SK-N-SH treated with all-trans-retinoic acid at 6 μM for 48 hours (cell line): Measurements from ENCODE around the gene FHIT.
A peak's percentile ranks its signal among the peaks of the same experiment; 100 is the strongest.

ENCODE experiments used
- ATAC-seq: fragments of 200-7000 bp; cut with Tn5 transposase; 3 replicates; pipeline ENCODE4 v1.9.1; 2020; ENCODE audit warnings: mild to moderate bottlenecking, moderate library complexity
- ARNTL ChIP-seq: fragments of 450-650 bp; formaldehyde crosslinking; IDR thresholded peaks from 2 replicates; pipeline ENCODE4 v1.5.0; 2020; ENCODE audit warnings: low read depth, mild to moderate bottlenecking, moderate library complexity, borderline replicate concordance
- BACH2 ChIP-seq: fragments of 250-450 bp; sonication (Bioruptor Pico); IDR thresholded peaks from 2 replicates; pipeline ENCODE4 v1.9.0; 2021; ENCODE audit warnings: mild to moderate bottlenecking, borderline replicate concordance
- CREB5 ChIP-seq: fragments of 250-450 bp; sonication (Bioruptor Pico); IDR thresholded peaks from 2 replicates; pipeline ENCODE4 v1.5.1; 2020; ENCODE audit warnings: low read depth, mild to moderate bottlenecking, moderate library complexity
- CSDC2 ChIP-seq: fragments of 250-450 bp; sonication (Bioruptor Pico); IDR thresholded peaks from 2 replicates; pipeline ENCODE4 v1.5.0; 2020; ENCODE audit warnings: mild to moderate bottlenecking, moderate library complexity
- ESRRG ChIP-seq: fragments of 250-450 bp; sonication (Bioruptor Pico); IDR thresholded peaks from 2 replicates; pipeline ENCODE4 v1.6.1; 2021; ENCODE audit warnings: mild to moderate bottlenecking
- GLIS3 ChIP-seq: fragments of 250-450 bp; sonication (Bioruptor Pico); IDR thresholded peaks from 2 replicates; pipeline ENCODE4 v1.5.0; 2020; ENCODE audit warnings: mild to moderate bottlenecking, moderate library complexity
- OSR1 ChIP-seq: fragments of 250-450 bp; sonication (Bioruptor Pico); IDR thresholded peaks from 2 replicates; pipeline ENCODE4 v1.8.0; 2022; ENCODE audit warnings: moderate library complexity, mild to moderate bottlenecking, inconsistent platforms
- PATZ1 ChIP-seq: fragments of 250-450 bp; sonication (Bioruptor Pico); IDR thresholded peaks from 2 replicates; pipeline ENCODE4 v1.8.0; 2020; ENCODE audit warnings: mild to moderate bottlenecking, moderate library complexity, borderline replicate concordance
- POU6F1 ChIP-seq: fragments of 250-450 bp; sonication (Bioruptor Pico); IDR thresholded peaks from 2 replicates; pipeline ENCODE4 v1.8.0; 2021; ENCODE audit warnings: low read depth, mild to moderate bottlenecking, moderate library complexity, borderline replicate concordance
- PPARA ChIP-seq: fragments of 250-450 bp; sonication (Bioruptor Pico); IDR thresholded peaks from 2 replicates; pipeline ENCODE4 v1.5.0; 2020; ENCODE audit warnings: mild to moderate bottlenecking, borderline replicate concordance
- RARB ChIP-seq: fragments of 250-450 bp; sonication (Bioruptor Pico); IDR thresholded peaks from 2 replicates; pipeline ENCODE4 v1.8.0; 2021; ENCODE audit warnings: mild to moderate bottlenecking, moderate library complexity
- SNAI2 ChIP-seq: fragments of 250-450 bp; sonication (Bioruptor Pico); IDR thresholded peaks from 2 replicates; pipeline ENCODE4 v1.5.0; 2020; ENCODE audit warnings: mild to moderate bottlenecking, moderate library complexity
- TCF4 ChIP-seq: fragments of 250-450 bp; sonication (Bioruptor Pico); IDR thresholded peaks from 2 replicates; pipeline ENCODE4 v1.8.0; 2021; ENCODE audit warnings: mild to moderate bottlenecking, moderate library complexity, borderline replicate concordance
- TOX ChIP-seq: fragments of 250-450 bp; sonication (Bioruptor Pico); IDR thresholded peaks from 2 replicates; pipeline ENCODE4 v1.8.0; 2021; ENCODE audit warnings: mild to moderate bottlenecking, moderate library complexity, borderline replicate concordance
- TSHZ2 ChIP-seq: fragments of 250-450 bp; sonication (Bioruptor Pico); IDR thresholded peaks from 2 replicates; pipeline ENCODE4 v1.5.0; 2020; ENCODE audit warnings: mild to moderate bottlenecking, moderate library complexity
- ZFP3 ChIP-seq: fragments of 250-450 bp; sonication (Bioruptor Pico); IDR thresholded peaks from 2 replicates; pipeline ENCODE4 v1.5.0; 2020; ENCODE audit warnings: mild to moderate bottlenecking, moderate library complexity
- ZFP30 ChIP-seq: fragments of 450-650 bp; formaldehyde crosslinking; IDR thresholded peaks from 2 replicates; pipeline ENCODE4 v1.5.0; 2022; ENCODE audit warnings: mild to moderate bottlenecking, moderate library complexity
- ZNF565 ChIP-seq: fragments of 450-650 bp; formaldehyde crosslinking; conservative IDR thresholded peaks from 2 replicates; pipeline ENCODE4 v1.5.0; 2020; ENCODE audit warnings: low read depth, mild to moderate bottlenecking, moderate library complexity
- ZNF70 ChIP-seq: fragments of 450-650 bp; formaldehyde crosslinking; IDR thresholded peaks from 2 replicates; pipeline ENCODE4 v1.5.0; 2020; ENCODE audit warnings: mild to moderate bottlenecking, moderate library complexity
- ZNF8 ChIP-seq: fragments of 450-650 bp; formaldehyde crosslinking; IDR thresholded peaks from 2 replicates; pipeline ENCODE4 v1.5.0; 2020; ENCODE audit warnings: mild to moderate bottlenecking, moderate library complexity
- TF ChIP-seq, protein P1 (sequence below): fragments of 250-450 bp; sonication (Bioruptor Pico); IDR thresholded peaks from 2 replicates; pipeline ENCODE4 v1.5.1; 2021; ENCODE audit warnings: mild to moderate bottlenecking, moderate library complexity

The FHIT gene

DNA sequence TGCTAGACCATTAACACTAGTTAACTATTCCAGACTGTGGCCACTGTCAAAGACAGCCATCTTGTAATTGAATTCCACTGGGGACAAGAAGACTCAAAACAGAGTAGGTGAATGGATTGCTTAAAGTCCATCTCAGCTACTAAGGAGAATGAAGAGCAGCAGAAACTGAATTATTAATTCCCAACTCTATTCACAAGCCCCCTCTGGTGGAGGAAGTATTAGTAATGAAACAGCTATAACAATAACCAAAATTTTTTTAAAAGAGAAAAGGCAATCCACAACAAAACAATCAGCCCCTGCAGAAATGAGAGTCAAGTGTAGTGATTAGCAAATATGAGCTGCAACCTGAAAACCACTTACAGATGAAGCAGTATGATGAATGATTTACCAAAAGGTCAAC, 302.8 kb downstream of the FHIT start:
- TF ChIP-seq ZFP30 (CRISPR knock-in tag) (no peak), GLIS3 (no peak), ZNF70 (no peak), TSHZ2 (CRISPR knock-in tag) (no peak), PPARA (CRISPR knock-in tag) (no peak), CREB5 (CRISPR knock-in tag) (no peak), ARNTL (CRISPR knock-in tag) (no peak), CSDC2 (CRISPR knock-in tag) (no peak)
- ATAC-seq: peak; percentile 51; the same call in 2 of the 3 replicates

DNA sequence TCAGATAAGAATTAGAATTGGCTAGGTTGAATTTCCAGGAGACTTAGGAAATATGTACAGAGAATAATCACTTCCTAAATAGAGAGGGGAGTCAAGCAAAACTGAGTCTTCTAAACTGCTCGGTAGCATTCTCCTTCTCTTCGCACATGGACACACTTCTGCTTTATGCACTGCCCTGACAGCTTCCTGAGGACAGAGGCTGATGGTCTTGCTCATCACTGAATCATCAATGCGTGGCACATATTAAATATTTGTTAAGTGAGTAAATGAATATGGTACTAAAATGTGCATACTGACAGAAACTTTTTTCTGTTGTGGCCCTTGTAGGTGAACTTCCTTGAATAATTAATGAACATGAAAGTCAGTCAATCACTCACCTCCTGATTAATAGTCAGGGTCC, 315.5 kb downstream of the FHIT start:
- ATAC-seq: peak; percentile 85
- TF ChIP-seq BACH2 (CRISPR knock-in tag) (no peak), ESRRG (CRISPR knock-in tag) (no peak), OSR1 (CRISPR knock-in tag) (no peak), SNAI2 (CRISPR knock-in tag) (no peak), ZFP3 (no peak), ZNF565 (CRISPR knock-in tag) (no peak), CREB5 (CRISPR knock-in tag) (no peak), POU6F1 (CRISPR knock-in tag) (no peak)

DNA sequence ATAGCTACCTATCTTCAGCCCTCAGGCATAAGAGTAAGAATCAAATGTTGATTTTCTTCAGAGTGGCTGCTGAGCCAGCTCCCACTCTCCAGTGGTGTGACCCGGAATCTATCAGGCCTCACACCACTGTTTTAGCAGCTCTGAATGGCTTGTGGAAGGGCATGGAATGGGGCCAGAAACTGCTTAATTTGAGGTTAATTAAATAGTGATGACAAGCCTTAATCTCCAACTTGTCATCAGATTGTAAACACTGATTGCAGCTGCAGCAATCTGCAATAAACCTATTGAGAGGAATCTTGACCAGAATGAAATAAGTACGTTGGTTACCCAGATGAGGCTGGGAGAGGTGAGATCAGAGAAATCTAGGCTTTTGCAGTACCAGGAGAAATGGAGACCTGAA, 317.4 kb downstream of the FHIT start:
- TF ChIP-seq OSR1 (CRISPR knock-in tag) (no peak), TOX (CRISPR knock-in tag) (no peak), ESRRG (CRISPR knock-in tag) (no peak), PATZ1 (no peak), ZNF70 (no peak), CSDC2 (CRISPR knock-in tag) (no peak), SNAI2 (CRISPR knock-in tag) (no peak), ZNF8 (CRISPR knock-in tag) (no peak), ZFP30 (CRISPR knock-in tag) (no peak), RARB (CRISPR knock-in tag) (no peak), TCF4 (CRISPR knock-in tag) (no peak), POU6F1 (CRISPR knock-in tag) (no peak), ZNF565 (CRISPR knock-in tag) (no peak), PPARA (CRISPR knock-in tag) (no peak), CREB5 (CRISPR knock-in tag) (no peak), GLIS3 (no peak), ZFP3 (no peak)
- TF ChIP-seq, protein P1, sequence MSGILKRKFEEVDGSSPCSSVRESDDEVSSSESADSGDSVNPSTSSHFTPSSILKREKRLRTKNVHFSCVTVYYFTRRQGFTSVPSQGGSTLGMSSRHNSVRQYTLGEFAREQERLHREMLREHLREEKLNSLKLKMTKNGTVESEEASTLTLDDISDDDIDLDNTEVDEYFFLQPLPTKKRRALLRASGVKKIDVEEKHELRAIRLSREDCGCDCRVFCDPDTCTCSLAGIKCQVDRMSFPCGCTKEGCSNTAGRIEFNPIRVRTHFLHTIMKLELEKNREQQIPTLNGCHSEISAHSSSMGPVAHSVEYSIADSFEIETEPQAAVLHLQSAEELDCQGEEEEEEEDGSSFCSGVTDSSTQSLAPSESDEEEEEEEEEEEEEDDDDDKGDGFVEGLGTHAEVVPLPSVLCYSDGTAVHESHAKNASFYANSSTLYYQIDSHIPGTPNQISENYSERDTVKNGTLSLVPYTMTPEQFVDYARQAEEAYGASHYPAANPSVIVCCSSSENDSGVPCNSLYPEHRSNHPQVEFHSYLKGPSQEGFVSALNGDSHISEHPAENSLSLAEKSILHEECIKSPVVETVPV (CRISPR knock-in tag): no peak
- ATAC-seq: no peak
